Activated CD8-positive, alpha-beta memory T cell treated with anti-CD3 and anti-CD28 coated beads for 4 hours (primary cell): ENCODE data around the gene ZCCHC7.
"Not testable (repeated sequence)": the region's sequence is repeated elsewhere in the genome, so short reads cannot be mapped to it uniquely, and the experiment has no call there.

Experiments
- DNase-seq, 2 donors: peaks; one replicate each; pipeline ENCODE4 v3.0.0-alpha.2; 2020; ENCODE audit warnings: low read depth in 2 of 2

Gene ZCCHC7

DNA sequence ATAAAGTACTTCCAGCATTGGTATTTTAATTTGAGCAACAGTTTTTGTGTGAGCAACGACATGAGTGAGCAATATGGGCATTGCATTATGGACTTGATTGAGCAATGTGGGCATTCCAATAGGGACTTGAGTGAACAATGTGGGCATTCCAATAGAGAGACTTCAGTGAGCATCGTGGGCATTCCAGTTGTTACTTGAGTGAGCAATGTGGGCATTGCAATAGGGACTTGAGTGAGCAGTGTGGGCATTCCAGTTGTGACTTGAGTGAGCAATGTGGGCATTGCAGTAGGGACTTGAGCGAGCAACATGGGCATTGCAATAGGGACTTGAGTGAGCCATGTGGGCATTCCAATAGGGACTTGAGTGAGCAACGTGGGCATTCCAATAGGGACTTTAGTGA lies 52.2 kb downstream of the ZCCHC7 start:
- no peak for DNase-seq

DNA sequence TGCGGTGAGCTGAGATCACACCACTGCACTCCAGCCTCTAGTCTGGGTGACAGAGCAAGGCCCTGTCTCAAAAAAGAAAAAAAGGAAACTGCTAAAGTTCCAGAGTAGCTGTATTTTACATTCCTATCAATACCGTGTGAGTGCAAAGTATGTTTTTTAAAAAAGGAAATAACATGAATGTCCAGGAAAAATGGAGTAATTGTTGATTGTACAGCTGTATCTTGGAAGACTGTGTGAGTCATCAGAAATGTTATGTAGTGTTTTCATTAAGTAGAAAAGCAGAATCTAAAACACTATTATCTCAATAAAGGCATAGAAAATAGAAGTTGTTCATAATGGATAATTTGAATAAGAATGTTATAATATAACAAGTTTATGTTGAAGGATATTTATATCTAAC lies 53.9 kb downstream of the ZCCHC7 start:
- DNase-seq, result no peak

DNA sequence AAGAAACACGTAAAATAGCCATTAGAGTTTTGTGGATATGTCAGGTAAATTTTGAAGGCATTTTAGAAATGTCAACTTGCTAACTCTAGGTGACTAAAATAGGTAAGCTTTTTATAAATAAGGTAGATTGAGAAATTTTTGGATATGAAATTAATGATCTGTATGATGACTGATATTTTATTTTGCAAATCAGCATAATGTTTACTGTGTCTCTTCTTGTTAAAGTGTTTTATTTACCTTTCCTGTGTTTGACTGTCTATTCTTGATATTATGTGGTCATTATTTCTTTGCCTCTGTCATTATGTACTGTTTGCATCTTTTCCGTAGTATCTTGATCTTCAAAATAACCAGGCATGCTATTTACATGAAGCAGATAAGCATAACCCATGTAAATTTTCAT lies 58.4 kb downstream of the ZCCHC7 start:
- no peak for DNase-seq

DNA sequence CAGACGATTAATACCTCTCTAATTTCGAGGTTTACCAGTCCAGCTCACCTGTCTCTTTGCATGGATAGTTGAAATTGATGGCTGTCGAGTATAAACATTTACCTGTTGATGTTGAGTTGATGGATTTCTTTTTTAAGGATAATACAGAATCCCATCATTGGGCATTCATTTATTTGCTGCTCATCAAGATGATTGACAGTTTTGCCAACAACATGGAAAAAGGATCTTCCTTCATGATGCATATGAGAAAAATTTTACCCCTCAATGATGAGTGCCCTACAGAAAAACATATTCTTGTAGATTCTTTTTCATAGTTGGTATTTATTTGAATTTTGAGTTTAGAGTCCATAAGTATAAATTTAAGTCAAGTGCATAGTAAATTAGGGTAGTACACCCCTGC lies 59.2 kb downstream of the ZCCHC7 start:
- DNase-seq, result no peak

DNA sequence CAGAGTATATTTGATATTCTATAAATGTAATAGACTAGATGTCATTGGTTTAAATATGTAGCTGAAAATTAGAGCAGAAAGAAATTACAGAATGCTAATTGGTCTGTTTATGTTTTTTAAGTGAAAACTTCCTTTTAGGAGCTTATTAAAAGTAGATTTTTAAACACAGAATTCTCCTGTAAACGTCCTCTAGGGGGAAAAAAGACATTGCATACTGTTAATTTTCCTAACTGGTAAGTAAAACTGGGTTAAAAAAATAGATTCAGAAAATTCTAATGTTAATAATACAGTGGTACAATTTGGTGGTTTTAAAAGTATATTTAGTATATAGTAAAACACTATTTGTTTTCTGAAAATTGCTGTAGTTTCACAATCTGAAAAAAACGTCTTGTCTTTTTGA lies 59.8 kb downstream of the ZCCHC7 start:
- DNase-seq, result no peak

DNA sequence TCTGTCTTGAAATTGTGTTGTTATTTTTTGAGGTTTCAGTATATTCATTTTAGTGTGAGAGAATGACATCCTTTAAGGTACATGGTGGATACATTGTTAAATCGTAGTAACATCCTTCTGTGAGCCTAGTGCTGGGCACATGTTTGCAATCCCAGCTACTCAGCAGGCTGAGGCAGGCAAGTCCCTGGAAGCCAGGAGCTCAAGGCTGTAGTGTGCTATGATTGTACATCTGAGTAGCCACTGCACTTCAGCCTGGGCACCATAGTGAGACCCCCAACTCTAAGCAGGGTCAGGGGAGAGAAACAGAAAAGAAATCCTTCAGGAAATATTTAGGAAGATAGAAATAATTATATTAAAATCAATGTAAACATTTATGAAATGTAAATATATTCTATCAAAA lies 62.3 kb downstream of the ZCCHC7 start:
- DNase-seq, result no peak

DNA sequence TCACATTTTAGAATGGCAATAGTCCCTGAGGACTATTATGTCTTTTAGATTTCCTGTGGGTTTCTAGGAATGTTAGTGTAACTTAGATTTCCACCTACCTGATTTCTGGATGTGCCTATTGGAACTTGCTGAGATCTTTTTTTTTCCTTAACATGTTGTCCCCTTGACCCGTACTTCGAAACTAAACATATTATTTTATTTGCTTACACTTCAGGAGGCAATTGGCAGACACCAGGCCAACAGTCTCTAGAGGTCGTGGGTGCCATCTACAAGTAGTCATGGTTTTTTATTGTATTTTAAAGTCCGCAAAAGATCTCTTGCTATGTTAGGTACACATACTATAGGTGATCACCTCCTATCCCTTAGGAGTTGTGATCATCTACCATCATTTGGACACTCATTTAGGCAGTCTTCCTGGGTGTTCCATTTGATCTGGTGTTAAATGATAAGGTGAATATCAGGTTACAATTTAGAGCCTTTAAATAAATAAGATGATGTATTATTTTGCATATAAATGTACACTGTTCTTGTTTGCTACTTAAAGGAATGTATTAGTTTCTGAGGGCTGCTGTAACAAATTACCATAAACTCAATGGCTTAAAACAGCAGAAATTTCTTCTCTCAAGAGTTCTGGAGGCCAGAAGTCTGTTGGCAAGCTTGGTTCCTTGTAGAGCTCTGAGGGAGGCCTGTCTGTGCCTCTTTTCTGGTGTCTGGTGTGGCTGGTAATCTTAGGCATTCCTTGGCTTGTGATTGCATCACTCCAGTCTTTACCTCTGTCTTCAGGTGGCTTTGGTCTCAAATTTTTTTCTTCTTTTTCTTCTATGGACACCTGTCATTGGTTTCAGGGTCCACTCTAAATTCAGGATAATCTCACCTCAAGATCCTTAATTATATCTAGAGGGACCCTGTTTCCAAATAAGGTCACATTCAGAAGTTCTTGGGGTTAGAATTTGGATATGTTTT lies 64.8 kb downstream of the ZCCHC7 start:
- no peak for DNase-seq

DNA sequence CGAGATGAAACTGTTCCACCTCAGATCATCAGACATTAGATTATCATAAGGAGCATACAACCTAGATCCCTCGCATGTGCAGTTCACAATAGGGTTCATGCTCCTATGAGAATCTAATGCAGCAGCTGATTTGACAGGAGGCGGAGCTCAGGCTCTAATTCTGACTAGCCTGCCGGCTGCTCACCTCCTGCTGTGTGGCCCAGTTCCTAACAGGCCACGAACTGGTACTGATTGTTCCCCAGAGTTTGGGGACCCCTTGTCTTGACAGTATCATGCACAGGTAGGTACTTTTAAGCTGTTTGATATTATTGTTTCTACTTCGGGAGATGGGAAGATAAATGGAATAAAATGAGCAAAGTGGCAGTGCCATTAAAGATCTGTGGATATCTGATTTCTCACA lies 66.9 kb downstream of the ZCCHC7 start:
- DNase-seq, result no peak

DNA sequence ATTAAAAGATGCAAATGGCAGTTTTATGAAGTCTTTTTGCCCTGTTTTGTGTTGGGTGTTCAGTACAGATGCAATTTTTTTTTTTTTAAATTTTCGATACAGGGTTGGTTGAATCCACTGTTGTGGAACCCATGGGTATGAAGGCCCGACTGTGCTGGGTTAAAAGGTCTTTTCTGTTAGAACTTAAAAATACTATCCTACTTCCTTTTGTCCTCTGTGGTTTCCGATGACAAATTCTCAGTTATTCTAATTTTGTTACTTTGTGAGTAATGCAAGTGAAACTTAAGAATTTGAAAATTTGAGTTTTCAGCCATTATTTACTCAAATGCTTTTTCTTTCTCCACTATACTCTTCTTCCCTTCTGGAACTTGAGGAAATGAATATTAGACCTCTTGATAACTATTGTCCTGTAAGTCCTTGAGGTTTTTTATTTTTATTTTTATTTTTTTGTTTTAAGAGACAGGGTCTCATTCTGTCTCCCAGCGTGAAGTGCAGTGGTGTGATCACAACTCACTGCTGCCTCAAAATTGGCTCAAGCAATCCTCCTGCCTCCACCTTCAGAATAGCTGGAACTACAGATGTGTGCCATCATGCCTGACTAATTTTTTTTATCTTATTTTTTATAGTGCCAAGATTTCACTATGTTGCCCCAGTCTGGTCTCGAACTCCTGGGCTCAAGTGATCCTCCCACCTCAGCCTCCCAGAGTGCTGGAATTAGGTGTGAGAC lies 67.5 kb downstream of the ZCCHC7 start:
- no peak for DNase-seq

DNA sequence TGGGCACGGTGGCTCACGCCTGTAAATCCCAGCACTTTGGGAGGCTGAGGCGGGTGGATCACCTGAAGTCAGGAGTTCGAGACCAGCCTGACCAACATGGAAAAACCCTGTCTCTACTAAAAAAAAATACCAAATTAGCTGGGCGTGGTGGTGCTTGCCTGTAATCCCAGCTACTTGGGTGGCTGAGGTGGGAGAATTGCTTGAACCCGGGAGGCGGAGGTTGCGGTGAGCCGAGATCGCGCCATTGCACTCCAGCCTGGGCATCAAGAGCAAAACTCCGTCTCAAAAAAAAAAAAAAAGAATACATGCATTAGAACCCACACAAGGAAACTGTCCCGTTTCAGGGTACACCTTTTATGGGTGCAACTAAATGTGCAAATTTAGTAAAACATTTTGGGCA lies 70.4 kb downstream of the ZCCHC7 start:
- DNase-seq, result not testable (repeated sequence)

DNA sequence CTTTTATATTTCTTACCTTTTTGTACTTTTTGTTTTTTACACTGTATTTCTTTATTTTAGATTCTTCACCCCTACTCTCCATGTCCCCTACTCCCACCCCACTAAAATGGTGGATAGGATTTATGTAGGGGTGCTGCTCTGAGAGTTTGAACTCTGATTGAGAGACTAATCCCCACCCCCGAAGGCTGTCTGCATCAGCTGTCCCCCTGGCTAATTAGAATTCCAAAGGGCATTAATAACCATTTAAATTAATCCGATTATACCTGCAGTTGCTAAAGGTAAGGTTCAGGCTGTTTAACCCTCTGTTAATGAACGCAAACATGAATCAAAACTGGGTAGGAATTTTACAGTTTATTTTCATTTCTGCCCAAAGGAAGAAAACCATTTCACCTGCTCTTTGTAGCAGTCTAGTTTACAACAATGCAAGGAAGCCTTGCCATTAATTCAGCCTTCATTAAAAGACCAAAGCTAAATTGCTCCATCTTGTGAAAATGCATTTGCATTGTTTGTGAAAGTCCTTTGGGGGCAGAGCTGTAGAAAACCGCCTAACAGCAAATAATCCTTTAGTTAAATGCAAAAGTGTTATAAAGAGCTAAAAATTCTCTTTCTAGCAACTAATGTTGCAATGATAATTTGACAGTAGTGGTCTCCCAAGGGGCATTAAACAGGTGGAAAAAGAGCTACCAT lies 71.2 kb downstream of the ZCCHC7 start:
- no peak for DNase-seq

DNA sequence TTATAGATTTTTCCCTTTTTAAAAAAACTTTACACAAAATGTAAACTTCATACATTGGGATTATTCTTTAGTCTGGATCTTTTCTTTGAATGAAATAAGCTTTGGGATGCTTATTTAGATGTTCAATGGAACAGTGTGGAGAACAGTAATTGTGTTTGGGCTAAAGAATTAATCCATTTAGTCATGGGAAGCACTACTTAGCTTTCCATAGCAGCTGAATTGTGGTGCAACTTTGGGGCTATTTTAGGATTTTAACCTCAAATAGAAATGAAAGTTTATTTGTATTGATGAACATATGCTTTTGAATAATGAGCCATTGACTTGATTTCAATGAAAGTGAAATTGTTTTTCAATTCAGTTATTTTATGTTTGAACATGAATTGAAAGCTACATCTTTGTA lies 72.4 kb downstream of the ZCCHC7 start:
- DNase-seq, result no peak

DNA sequence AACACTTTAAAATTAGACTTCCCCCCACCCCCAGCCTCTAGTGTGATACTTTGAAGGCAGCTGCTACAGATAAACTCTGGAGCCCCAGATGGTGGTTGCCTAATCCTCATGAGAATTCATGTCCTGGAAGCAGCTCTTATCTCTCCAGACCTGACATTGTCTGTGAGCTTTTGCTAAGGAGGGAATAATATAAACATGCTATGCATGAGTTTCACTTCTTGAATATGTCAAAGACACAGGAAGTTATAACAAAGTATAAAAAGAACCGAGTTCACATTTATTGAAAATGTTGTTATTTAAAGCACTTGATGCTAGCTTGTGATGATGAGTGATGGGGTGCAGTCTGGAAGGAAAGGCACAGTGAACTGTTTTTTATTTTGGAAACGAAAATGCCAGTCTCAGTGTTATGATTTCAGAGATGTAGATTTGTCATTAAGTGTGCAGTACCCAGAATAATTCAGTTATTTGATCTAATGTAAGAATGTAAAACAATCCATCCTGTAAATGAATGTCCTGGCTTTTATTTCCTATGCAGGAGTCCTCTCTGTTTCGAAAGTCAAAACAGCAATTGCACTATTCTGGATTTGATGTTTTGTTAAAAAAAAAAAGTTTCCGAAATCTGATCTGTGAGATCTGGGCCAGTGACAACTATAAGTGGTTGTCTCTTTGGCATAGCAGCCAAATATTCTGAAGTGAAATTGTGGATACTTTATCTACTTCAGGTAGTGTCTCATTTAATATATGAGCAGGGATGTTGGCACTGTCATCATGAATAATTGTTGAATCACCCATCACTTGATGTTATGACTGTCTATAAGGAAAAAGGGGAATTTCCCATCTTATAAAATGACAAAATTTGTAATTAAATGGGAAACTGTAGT lies 77.0 kb downstream of the ZCCHC7 start:
- DNase-seq, result no peak

DNA sequence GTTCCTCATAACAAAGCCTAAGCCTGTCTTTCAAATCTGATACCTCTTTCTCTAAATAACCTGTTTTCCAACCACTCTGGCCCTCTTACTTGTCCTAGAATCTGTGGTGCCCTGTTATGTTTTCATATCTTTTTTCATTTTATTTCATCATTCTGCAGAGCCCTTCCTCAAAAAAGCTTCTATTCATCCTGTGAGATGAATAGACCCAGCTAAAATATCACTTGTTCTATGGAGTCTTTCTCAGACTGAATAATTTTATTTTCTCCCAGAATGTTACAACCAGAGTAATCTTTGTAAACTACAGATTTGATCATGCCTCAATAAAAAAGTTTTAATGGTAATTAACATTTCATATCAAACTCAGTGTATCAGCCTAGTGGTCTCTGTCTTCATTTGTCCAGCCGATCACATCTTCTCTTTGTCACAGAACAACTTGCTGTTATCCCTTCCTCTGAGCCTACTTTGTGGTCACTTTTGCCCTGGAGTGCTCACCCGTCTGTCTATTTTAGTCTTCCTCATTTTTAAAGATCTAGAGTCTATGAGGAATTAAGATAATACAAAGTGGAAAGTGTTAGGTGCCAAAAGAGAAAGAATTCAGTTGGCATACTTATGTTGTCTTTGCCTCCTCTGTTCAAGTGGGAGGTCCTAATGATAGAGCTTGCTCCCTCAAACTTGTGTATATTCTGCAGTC lies 77.8 kb downstream of the ZCCHC7 start:
- no peak for DNase-seq

DNA sequence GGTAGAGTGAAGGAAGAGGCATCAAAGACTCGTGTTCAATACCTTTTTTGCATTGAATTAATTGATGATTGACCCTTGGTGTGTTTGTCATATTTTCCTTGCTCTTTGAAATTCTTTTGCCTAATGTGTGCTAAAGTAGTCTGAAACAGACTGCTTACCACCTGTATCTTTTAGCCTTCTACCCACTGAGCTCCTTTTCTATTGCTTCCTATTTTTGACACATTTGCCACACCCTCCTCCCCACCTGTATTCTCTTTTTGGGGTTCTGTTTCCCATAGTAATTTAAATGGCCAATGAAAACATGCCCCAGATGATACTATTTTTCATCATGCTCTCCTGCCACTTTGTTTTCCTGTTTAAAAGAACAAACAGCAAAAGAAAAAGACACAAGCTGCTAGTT lies 78.5 kb downstream of the ZCCHC7 start:
- no peak for DNase-seq

DNA sequence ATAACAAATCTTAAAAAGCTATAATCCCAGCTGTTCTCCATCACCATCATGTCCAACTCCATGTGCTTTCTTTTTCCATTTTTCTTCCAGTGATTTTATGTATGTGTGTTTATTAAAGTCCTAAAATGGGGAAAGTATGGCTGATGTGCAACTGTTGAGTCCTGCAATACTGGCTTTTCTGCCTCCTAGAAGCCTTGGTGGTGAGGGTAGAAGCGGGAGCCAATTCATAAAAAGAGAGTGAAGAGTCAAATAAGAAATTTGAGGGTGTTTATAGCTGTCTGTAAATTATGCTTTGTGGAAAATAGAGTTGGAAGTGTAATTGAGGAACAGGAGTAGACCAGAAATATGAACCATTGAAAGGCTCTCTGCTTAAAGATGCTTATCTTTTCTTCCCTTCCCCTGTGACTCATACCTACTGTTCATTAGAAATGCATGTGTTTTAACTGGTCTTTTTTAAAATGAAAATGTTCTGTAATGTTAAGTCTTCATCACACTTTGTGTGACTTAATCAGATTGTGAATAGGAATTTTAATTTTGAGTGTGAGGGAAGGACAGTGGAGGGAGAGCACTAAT lies 80.1 kb downstream of the ZCCHC7 start:
- DNase-seq, result no peak

DNA sequence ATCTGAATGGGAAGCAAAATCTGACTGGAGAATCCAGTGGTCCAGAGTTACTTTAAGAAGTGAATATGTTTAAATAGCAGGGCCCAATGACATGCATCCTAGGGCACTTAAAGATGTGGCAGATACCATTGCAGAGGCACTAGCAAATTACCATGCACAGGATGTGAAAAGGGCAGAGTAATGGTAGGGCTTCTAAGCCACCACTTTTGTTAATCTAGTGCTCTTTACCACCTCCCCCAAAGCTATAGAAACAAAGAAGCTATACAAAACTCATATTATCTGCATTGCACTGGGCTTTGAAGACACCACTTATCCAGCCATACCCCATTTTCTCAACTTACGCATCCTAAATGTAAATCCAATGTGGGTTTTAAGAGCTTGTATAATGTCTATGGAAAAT lies 81.2 kb downstream of the ZCCHC7 start:
- no peak for DNase-seq

DNA sequence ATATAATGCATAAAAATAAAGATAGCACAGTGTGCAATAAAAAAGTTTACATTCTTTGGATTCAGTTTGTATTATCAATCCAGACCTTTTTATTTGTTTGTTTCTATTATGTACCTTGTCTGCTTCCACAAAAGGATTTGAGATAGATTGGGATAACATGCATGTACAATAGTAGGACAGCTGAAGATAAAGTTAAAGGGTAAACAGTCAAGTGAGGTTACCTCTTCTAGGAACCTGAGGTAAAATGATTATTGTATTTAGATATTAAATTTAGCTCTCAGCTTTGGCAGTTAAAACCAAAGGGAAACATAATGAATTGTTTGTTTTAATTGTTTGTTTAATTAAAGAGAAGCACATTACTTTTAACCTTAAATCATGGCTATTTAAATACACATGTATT lies 81.7 kb downstream of the ZCCHC7 start:
- DNase-seq, result no peak

DNA sequence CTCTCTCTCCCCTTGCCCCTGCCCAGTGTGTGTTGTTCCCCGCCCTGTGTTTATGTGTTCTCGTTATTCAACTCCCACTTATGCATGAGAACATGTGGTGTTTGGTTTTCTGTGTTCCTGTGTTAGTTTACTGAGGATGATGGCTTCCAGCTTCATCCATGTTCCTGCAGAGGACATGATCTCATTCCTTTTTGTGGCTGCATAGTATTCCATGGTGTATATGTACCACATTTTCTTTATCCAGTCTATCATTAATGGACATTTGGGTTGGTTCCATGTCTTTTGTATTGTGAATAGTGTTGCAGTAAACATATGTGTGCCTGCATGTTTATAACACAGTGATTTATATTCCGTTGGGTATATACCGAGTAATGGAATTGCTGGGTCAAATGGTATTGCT lies 83.1 kb downstream of the ZCCHC7 start:
- not testable (repeated sequence) for DNase-seq

DNA sequence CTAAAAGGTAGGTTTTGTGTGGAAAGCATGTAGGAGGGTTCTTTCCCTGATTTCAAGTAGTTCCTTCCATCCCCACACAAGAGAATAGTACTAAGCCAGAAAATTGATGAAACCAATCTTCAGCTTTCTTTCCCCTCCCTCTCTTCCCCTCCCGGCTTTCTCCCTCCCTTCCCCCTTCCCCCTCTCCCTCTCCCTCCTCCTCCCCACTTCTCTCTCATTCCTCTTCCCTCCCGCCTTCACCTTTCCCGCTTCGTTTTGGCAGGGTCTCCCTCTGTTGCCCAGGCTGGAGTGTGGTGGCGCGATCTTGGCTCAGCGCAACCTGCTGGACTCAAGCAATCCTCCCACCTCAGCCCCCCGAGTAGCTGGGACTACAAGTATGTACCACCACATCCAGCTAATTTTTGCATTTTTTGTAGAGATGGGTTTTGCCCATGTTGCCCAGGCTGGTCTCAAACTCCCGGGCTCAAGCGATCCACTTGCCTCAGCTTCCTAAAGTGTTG lies 85.8 kb downstream of the ZCCHC7 start:
- no peak for DNase-seq
